ENCODE data around the gene ZP2.

DNA sequence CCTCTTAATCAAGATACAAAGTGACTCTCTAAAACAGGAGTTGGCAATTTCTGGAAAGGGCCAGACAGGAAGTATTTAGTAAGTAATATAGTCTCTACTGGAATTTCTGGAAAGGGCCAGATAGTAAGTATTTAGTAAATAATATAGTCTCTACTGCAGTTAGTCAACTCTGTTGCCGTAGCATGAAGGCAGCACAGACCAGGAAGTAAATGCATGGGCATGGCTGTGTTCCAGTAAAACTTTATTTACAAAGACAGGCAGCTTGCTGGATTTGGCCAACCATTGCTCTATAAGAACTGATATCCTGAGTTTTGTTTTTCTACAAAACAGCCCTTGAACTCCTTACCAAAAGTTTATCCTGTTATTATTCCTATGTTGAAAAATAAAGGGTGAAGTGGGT is 36.0 kb downstream of the ZP2 start:
- TF ChIP-seq POLR2A (IDR thresholded peaks at IDR 0.05; ENCODE audit: borderline replicate concordance, extremely low read depth, insufficient read depth, insufficient read length), result no peak
- TF ChIP-seq, protein P1, sequence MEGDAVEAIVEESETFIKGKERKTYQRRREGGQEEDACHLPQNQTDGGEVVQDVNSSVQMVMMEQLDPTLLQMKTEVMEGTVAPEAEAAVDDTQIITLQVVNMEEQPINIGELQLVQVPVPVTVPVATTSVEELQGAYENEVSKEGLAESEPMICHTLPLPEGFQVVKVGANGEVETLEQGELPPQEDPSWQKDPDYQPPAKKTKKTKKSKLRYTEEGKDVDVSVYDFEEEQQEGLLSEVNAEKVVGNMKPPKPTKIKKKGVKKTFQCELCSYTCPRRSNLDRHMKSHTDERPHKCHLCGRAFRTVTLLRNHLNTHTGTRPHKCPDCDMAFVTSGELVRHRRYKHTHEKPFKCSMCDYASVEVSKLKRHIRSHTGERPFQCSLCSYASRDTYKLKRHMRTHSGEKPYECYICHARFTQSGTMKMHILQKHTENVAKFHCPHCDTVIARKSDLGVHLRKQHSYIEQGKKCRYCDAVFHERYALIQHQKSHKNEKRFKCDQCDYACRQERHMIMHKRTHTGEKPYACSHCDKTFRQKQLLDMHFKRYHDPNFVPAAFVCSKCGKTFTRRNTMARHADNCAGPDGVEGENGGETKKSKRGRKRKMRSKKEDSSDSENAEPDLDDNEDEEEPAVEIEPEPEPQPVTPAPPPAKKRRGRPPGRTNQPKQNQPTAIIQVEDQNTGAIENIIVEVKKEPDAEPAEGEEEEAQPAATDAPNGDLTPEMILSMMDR (IDR thresholded peaks at IDR 0.05 in 2 of 3, conservative IDR thresholded peaks at IDR 0.05 in 1 of 3; ENCODE audit: borderline replicate concordance in 1 of 3, insufficient read depth in 1 of 3, low read depth in 2 of 3, low read length in 2 of 3), result no peak
- no peak for TF ChIP-seq EZH2 (IDR thresholded peaks at IDR 0.05)
- TF ChIP-seq, protein P2, sequence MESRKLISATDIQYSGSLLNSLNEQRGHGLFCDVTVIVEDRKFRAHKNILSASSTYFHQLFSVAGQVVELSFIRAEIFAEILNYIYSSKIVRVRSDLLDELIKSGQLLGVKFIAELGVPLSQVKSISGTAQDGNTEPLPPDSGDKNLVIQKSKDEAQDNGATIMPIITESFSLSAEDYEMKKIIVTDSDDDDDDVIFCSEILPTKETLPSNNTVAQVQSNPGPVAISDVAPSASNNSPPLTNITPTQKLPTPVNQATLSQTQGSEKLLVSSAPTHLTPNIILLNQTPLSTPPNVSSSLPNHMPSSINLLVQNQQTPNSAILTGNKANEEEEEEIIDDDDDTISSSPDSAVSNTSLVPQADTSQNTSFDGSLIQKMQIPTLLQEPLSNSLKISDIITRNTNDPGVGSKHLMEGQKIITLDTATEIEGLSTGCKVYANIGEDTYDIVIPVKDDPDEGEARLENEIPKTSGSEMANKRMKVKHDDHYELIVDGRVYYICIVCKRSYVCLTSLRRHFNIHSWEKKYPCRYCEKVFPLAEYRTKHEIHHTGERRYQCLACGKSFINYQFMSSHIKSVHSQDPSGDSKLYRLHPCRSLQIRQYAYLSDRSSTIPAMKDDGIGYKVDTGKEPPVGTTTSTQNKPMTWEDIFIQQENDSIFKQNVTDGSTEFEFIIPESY (IDR thresholded peaks at IDR 0.05; ENCODE audit: extremely low read depth, insufficient replicate concordance, low read length), result no peak
- TF ChIP-seq, protein P3, sequence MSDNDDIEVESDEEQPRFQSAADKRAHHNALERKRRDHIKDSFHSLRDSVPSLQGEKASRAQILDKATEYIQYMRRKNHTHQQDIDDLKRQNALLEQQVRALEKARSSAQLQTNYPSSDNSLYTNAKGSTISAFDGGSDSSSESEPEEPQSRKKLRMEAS (IDR thresholded peaks at IDR 0.05), result no peak
- no peak for TF ChIP-seq EGR1 (IDR thresholded peaks at IDR 0.05; ENCODE audit: low read depth)
- TF ChIP-seq CEBPB (IDR thresholded peaks at IDR 0.05; ENCODE audit: low read depth), result no peak
- TF ChIP-seq POLR2AphosphoS5 (IDR thresholded peaks at IDR 0.05; ENCODE audit: low read depth, low read length), result no peak

All from HCT116 (cell line).